LNCAP (cell line): ENCODE results near the gene MRM1.

Source experiments
- CTCF ChIP-seq: fragments of 450-650 bp; IDR thresholded peaks from 2 replicates; pipeline ENCODE4 v1.5.1; 2017; ENCODE audit warnings: mild to moderate bottlenecking

MRM1 gene

GRCh38 chr17:36614081-36614480 lies 12.7 kb downstream of the MRM1 start:
- no peak for TF ChIP-seq CTCF

GRCh38 chr17:36614933-36615332 lies 13.6 kb downstream of the MRM1 start:
- TF ChIP-seq CTCF: no peak

- TF ChIP-seq CTCF: no peak
These were observed 15.0 kb downstream of the MRM1 start for GRCh38 chr17:36616061-36617029.

GRCh38 chr17:36617773-36618172 lies 16.4 kb downstream of the MRM1 start:
- TF ChIP-seq CTCF: no peak

GRCh38 chr17:36623281-36623680 lies 21.9 kb downstream of the MRM1 start:
- no peak for TF ChIP-seq CTCF

- no peak for TF ChIP-seq CTCF
These were observed 23.8 kb downstream of the MRM1 start for GRCh38 chr17:36625188-36625587.

GRCh38 chr17:36627101-36627500 lies 25.7 kb downstream of the MRM1 start:
- no peak for TF ChIP-seq CTCF
